Gastrocnemius medialis (tissue), 4 donors: Measurements from ENCODE around the gene WDR72. TPM values are rescaled to one million over a fixed set of nuclear protein-coding genes. Genes with fewer than 3 reads are reported as not detected.

ENCODE experiments used
- ATAC-seq, 2 donors: fragments of 150-250 bp; one replicate each; pipeline ENCODE4 v1.9.1; 2016
- DNase-seq, 2 donors: peaks; one replicate each; pipeline ENCODE4 v3.0.0-alpha.2; 2019
- H3K27ac ChIP-seq, 4 donors: fragments of 200-600 bp; sonication (generic); 1 replicate in 1 of 4; 2 replicates in 3 of 4; pipeline ENCODE4 v1.5.1; 2016 to 2018; ENCODE audit warnings: mild to moderate bottlenecking in 2 of 4, moderate library complexity in 1 of 4
- H3K27me3 ChIP-seq, 3 donors: fragments of 200-600 bp; sonication (generic) in 2 of 3; 1 replicate in 1 of 3; 2 replicates in 2 of 3; pipeline versions ENCODE4 v1.5.1 to v1.6.0; 2016 to 2019; ENCODE audit warnings: mild to moderate bottlenecking in 1 of 3, moderate library complexity in 1 of 3
- H3K36me3 ChIP-seq, 2 donors: fragments of 200-600 bp; sonication (generic) in 1 of 2; one replicate each; pipeline ENCODE4 v1.5.1; 2017 to 2018
- H3K4me1 ChIP-seq, 2 donors: fragments of 200-600 bp; sonication (generic) in 1 of 2; one replicate each; pipeline ENCODE4 v1.5.1; 2016 to 2017; ENCODE audit warnings: mild to moderate bottlenecking in 2 of 2
- H3K4me3 ChIP-seq, 4 donors: fragments of 200-600 bp; sonication (generic) in 3 of 4; 1 replicate in 1 of 4; 2 replicates in 3 of 4; pipeline ENCODE4 v1.5.1; 2016 to 2019; ENCODE audit warnings: mild to moderate bottlenecking in 2 of 4
- H3K9me3 ChIP-seq, 3 donors: fragments of 200-600 bp; sonication (generic) in 2 of 3; 1 replicate in 1 of 3; 2 replicates in 2 of 3; pipeline ENCODE4 v1.5.1; 2016 to 2019
- CTCF ChIP-seq, 5 experiments: fragments of 450-650 bp in 3 of 5; fragments of 200-600 bp in 2 of 5; sonication (generic) in 2 of 5; IDR thresholded peaks in 4 of 5; conservative IDR thresholded peaks in 1 of 5; 1 replicate in 4 of 5; 2 replicates in 1 of 5; pipeline ENCODE4 v1.5.1; 2016 to 2019; ENCODE audit warnings: antibody characterized with exemption in 5 of 5, mild to moderate bottlenecking in 3 of 5, moderate library complexity in 3 of 5
- POLR2A ChIP-seq, 2 donors: fragments of 450-650 bp; IDR thresholded peaks; one replicate each; pipeline ENCODE4 v1.6.1; 2017; ENCODE audit warnings: antibody characterized with exemption in 2 of 2, mild to moderate bottlenecking in 2 of 2, moderate library complexity in 2 of 2
- in situ Hi-C, 4 donors: fragments of 200-750 bp; cut with MboI; loops; one replicate each; pipeline versions ENCODE4 v1.15.0 to v1.8.0; 2017; ENCODE audit warnings: low sequenced_read_pairs in 4 of 4
- intact Hi-C: fragments of 100-400 bp; cut with DNase I; formaldehyde crosslinking; loops from one replicate; pipeline ENCODE4 v1.15.1; 2023; ENCODE audit warnings: low total_unique reads
- total RNA-seq, 4 donors: library from RNA; depleted of rRNA; stranded (reverse); fragments of >200 nt; gene quantifications; one replicate each; pipeline versions ENCODE4 v1.1.0 to v1.2.3, GENCODE V29; 2016

Gene WDR72
- total RNA-seq, 4 donors from 2014 or later = 0.11 TPM; not detected in 3

- H3K27me3 ChIP-seq = no peaks in the 10 kb centered on the region
- H3K36me3 ChIP-seq = no peaks in the 10 kb centered on the region
- intact Hi-C loops = no loop called here
- H3K9me3 ChIP-seq = no peaks in the 10 kb centered on the region
- H3K4me1 ChIP-seq = no peaks in the 10 kb centered on the region
- ATAC-seq (no peak), DNase-seq (no peak)
- no peak overlapping the region for H3K4me3 ChIP-seq
- in situ Hi-C loops = no loop called here
- H3K27ac ChIP-seq = no peak overlapping the region
- TF ChIP-seq POLR2A (IDR thresholded peaks at IDR 0.05) (no peak), CTCF (IDR thresholded peaks at IDR 0.05 in 4 of 5, conservative IDR thresholded peaks at IDR 0.05 in 1 of 5) (no peak)
Measured at GRCh38 chr15:53581513-53581912, 177.9 kb downstream of the WDR72 start.

- intact Hi-C loops = no loop called here
- no peak for ATAC-seq
Measured at GRCh38 chr15:53580366-53580765, 179.1 kb downstream of the WDR72 start.

GRCh38 chr15:53576841-53577240 is 182.6 kb downstream of the WDR72 start:
- intact Hi-C loops (no loop called here), in situ Hi-C loops (no loop called here)
- Histone ChIP-seq H3K36me3 (no peaks in the 10 kb centered on the region), H3K27me3 (no peaks in the 10 kb centered on the region), H3K27ac (no peak overlapping the region), H3K4me3 (no peak overlapping the region), H3K4me1 (no peaks in the 10 kb centered on the region), H3K9me3 (no peaks in the 10 kb centered on the region)
- no peak for ATAC-seq
- no peak for DNase-seq
- TF ChIP-seq CTCF (IDR thresholded peaks at IDR 0.05 in 4 of 5, conservative IDR thresholded peaks at IDR 0.05 in 1 of 5) (no peak), POLR2A (IDR thresholded peaks at IDR 0.05) (no peak)

More at GRCh38 chr15:53580366-53580765, 179.1 kb downstream of the WDR72 start:
- in situ Hi-C loops = no loop called here
- no peak for TF ChIP-seq POLR2A (IDR thresholded peaks at IDR 0.05)
- TF ChIP-seq CTCF (IDR thresholded peaks at IDR 0.05 in 4 of 5, conservative IDR thresholded peaks at IDR 0.05 in 1 of 5) = no peak
- no peaks in the 10 kb centered on the region for H3K27me3 ChIP-seq
- no peaks in the 10 kb centered on the region for H3K4me1 ChIP-seq
- DNase-seq = no peak
- H3K27ac ChIP-seq = no peak overlapping the region
- no peaks in the 10 kb centered on the region for H3K36me3 ChIP-seq
- H3K4me3 ChIP-seq = no peak overlapping the region
- no peaks in the 10 kb centered on the region for H3K9me3 ChIP-seq

- intact Hi-C loops (no loop called here), in situ Hi-C loops (no loop called here)
- H3K27ac ChIP-seq = no peak overlapping the region
- no peaks in the 10 kb centered on the region for H3K36me3 ChIP-seq
- no peak for TF ChIP-seq POLR2A (IDR thresholded peaks at IDR 0.05)
- no peak for TF ChIP-seq CTCF (IDR thresholded peaks at IDR 0.05 in 4 of 5, conservative IDR thresholded peaks at IDR 0.05 in 1 of 5)
- H3K4me1 ChIP-seq = no peaks in the 10 kb centered on the region
- DNase-seq (no peak), ATAC-seq (no peak)
- H3K27me3 ChIP-seq = no peaks in the 10 kb centered on the region
- H3K4me3 ChIP-seq = no peak overlapping the region
- H3K9me3 ChIP-seq = no peaks in the 10 kb centered on the region
Measured at GRCh38 chr15:53573091-53573490, 186.4 kb downstream of the WDR72 start.

- DNase-seq (no peak), ATAC-seq (no peak)
- TF ChIP-seq POLR2A (IDR thresholded peaks at IDR 0.05) (no peak), CTCF (IDR thresholded peaks at IDR 0.05 in 4 of 5, conservative IDR thresholded peaks at IDR 0.05 in 1 of 5) (no peak)
- H3K36me3 ChIP-seq = no peaks in the 10 kb centered on the region
- no peak overlapping the region for H3K27ac ChIP-seq
- no peaks in the 10 kb centered on the region for H3K4me1 ChIP-seq
- in situ Hi-C loops (no loop called here), intact Hi-C loops (no loop called here)
- H3K9me3 ChIP-seq = no peaks in the 10 kb centered on the region
- H3K27me3 ChIP-seq = no peaks in the 10 kb centered on the region
- H3K4me3 ChIP-seq = no peak overlapping the region
Measured at GRCh38 chr15:53569751-53570480, 189.5 kb downstream of the WDR72 start.
